Right cardiac atrium (tissue), 5 donors: ENCODE data around the gene VPS4A. TPM values are rescaled to one million over a fixed set of nuclear protein-coding genes. Genes with fewer than 3 reads are reported as not detected.
A peak's percentile ranks its signal among the peaks of the same experiment; 100 is the strongest.

ENCODE experiments used
- ATAC-seq, 2 donors: fragments of 200-7000 bp; cut with Tn5 transposase; one replicate each; pipeline versions ENCODE4 v1.8.0 to v1.9.1; 2020; ENCODE audit warnings: moderate library complexity in 2 of 2, mild to moderate bottlenecking in 1 of 2
- DNase-seq, 3 donors: peaks; one replicate each; pipeline ENCODE4 v3.0.0-alpha.2; 2020
- H3K27ac ChIP-seq: one replicate; pipeline ENCODE4 v1.5.1; 2013; ENCODE audit warnings: mild to moderate bottlenecking, low read length, control low read depth, moderate library complexity
- H3K27me3 ChIP-seq: one replicate; pipeline ENCODE4 v1.6.1; 2013; ENCODE audit not compliant: control insufficient read depth, insufficient read depth
- H3K4me1 ChIP-seq: one replicate; pipeline ENCODE4 v1.6.1; 2013; ENCODE audit warnings: low read length; ENCODE audit not compliant: control insufficient read depth, insufficient read depth
- H3K4me3 ChIP-seq: one replicate; pipeline ENCODE4 v1.5.1; 2013; ENCODE audit warnings: low read length, control low read depth
- H3K9me3 ChIP-seq: one replicate; pipeline ENCODE4 v1.6.1; 2013; ENCODE audit warnings: low read length; ENCODE audit not compliant: control insufficient read depth
- WGBS: extraction: QIAGEN DNeasy Blood & Tissue Kit; methylation state at CpG from one replicate; pipeline ENCODE4 v1.1.7; 2013; 5-methylcytosine and 5-hydroxymethylcytosine counted together
- intact Hi-C, 4 donors: fragments of 100-400 bp; cut with DNase I; formaldehyde crosslinking; loops; one replicate each; pipeline versions ENCODE4 v1.11.0 to v1.14.0; 2022 to 2023
- long read RNA-seq, 4 donors: library from polyadenylated mRNA; unstranded; transcript quantifications; one replicate each; pipeline ENCODE4 v2.0.0, GENCODE V29; 2020 to 2021
- polyA plus RNA-seq: library from polyadenylated mRNA; stranded (reverse); fragments of 200-250 nt; gene quantifications from one replicate; pipeline ENCODE4 v1.2.3, GENCODE V29; 2013
- total RNA-seq, 4 donors: library from RNA; stranded (reverse); fragmentation: NEBNext Ultra II Directional; extraction: Animal tissue kit (Norgen Biotek cat#: 25700); gene quantifications; one replicate each; pipeline ENCODE4 v1.2.1, GENCODE V29; 2021
- donor health status: healthy with polysubstance abuse.
- donor health status: DM: no; HTN: yes; CAD: no.
- donor health status: DM: no; HTN: no; CAD: no.
- donor health status: DM: no; HTN: yes; CAD: no; lungs with severe emphysema.
- donor health status: DM: yes; HTN: yes; CAD: no.

The VPS4A gene
- total RNA-seq: 10 to 100 TPM; 25.7 to 30.4 (median 27.9) TPM
- polyA plus RNA-seq: 29.8 TPM
- long read RNA-seq, donor 1, full-length matches to known transcripts: 226 of 271 reads
- long read RNA-seq, donor 1, partial matches to known transcripts: 3 of 271 reads
- long read RNA-seq, donor 1, other reads (novel, unspliced or antisense): 42 of 271 reads
- long read RNA-seq, donor 2, full-length matches to known transcripts: 82 of 101 reads
- long read RNA-seq, donor 2, partial matches to known transcripts: 7 of 101 reads
- long read RNA-seq, donor 2, other reads (novel, unspliced or antisense): 12 of 101 reads
- long read RNA-seq, donor 3, full-length matches to known transcripts: 572 of 693 reads
- long read RNA-seq, donor 3, partial matches to known transcripts: 43 of 693 reads
- long read RNA-seq, donor 3, other reads (novel, unspliced or antisense): 78 of 693 reads
- long read RNA-seq, donor 4, full-length matches to known transcripts: 114 of 147 reads
- long read RNA-seq, donor 4, partial matches to known transcripts: 11 of 147 reads
- long read RNA-seq, donor 4, other reads (novel, unspliced or antisense): 22 of 147 reads

GRCh38 chr16:69310653-69311532, at the start of gene VPS4A:
TSS of gene VPS4A (plus strand) at chr16:69311350. CDS start at chr16:69311512, 162 bp downstream.
- peak within 1 kb of the TSS; percentile 70 for H3K4me3 ChIP-seq
- ATAC-seq (peak; percentile 96 to 97), DNase-seq (peak; percentile 95 to 99 (median 98))
- no peaks in the 10 kb centered on the region for H3K9me3 ChIP-seq
- H3K4me1 ChIP-seq: no peaks in the 10 kb centered on the region
- 9% methylated on average over 70 of the region's 70 CpGs for WGBS
- intact Hi-C loops: no loop called here
- no peaks in the 10 kb centered on the region for H3K27me3 ChIP-seq
- peak within 1 kb of the TSS; percentile 80 for H3K27ac ChIP-seq

GRCh38 chr16:69266334-69267063, 44.7 kb upstream of the VPS4A start:
- Histone ChIP-seq H3K9me3 (no peaks in the 10 kb centered on the region), H3K27ac (no peak overlapping the region), H3K4me3 (no peak overlapping the region), H3K27me3 (no peaks in the 10 kb centered on the region), H3K4me1 (no peaks in the 10 kb centered on the region)
- ATAC-seq (no peak), DNase-seq (no peak)
- WGBS: 55% methylated on average over 4 of the region's 4 CpGs
- intact Hi-C loops: no loop called here

DNA sequence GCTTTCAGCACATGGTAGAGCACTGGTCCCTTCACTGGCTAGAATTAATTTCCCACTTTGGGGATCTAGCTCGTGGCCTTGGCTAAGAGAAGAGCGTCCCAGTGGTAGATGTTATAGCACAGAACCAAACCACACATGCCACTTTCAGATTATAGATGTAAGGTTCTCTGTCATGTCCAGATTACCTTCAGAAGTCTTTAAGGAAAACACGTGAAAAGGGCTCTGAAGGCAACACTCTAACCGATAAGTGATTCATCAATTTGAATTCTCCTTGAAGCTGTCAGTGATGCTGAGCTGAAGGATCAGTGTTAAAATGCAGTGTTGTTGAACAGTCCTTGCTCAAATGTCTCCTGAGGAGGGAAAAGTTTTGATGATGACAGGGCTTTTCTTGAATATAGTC, 43.5 kb upstream of the VPS4A start:
- Histone ChIP-seq H3K9me3 (no peaks in the 10 kb centered on the region), H3K4me3 (no peak overlapping the region), H3K4me1 (no peaks in the 10 kb centered on the region), H3K27me3 (no peaks in the 10 kb centered on the region), H3K27ac (no peak overlapping the region)
- whole genome bisulfite sequencing: 81% methylated on average over 4 of the region's 4 CpGs
- DNase-seq: no peak
- no peak for ATAC-seq
- intact Hi-C loops: no loop called here

DNA sequence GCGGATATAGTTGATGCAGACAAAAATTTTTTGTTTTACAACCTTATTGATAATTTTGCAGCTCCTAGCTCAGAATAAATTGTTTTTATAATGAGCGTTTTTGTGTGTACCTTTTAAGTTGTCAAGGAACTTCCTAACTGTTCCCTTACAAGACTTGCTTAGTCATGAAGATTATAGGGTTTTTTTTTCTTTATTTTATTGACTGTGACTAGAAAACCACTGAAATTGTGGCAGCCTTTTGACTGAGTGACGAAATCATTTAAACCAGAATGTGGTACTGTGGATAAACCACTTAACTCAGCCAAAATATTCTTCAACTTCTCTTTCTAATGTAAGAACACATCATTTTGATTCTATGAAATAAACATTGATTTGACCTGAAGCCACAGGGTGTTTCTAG, 40.8 kb upstream of the VPS4A start:
- Histone ChIP-seq H3K4me1 (no peaks in the 10 kb centered on the region), H3K9me3 (no peaks in the 10 kb centered on the region), H3K27ac (no peak overlapping the region), H3K27me3 (no peaks in the 10 kb centered on the region), H3K4me3 (no peak overlapping the region)
- intact Hi-C loops: no loop called here
- WGBS: 87% methylated on average over 3 of the region's 3 CpGs
- DNase-seq: no peak
- ATAC-seq: no peak

DNA sequence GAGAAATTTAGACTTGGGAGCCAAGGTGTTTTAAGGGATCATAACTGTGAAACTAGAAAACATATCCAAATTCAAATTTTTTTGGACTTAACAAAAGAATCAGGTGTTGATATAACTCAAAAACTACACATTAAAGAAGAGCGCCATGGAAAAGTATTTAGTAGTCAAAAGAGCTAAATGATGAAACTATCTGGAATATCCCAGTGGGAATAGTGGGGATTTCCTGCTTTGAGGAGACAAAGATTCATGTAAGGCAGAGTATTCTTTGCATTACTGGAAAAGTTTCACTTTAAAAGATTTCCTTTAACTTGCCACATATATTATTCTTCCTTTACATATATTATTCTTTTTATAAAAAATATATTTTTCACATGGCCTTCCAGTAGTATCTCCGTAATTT, 40.3 kb upstream of the VPS4A start:
- Histone ChIP-seq H3K4me3 (no peak overlapping the region), H3K27ac (no peak overlapping the region), H3K27me3 (no peaks in the 10 kb centered on the region), H3K9me3 (no peaks in the 10 kb centered on the region), H3K4me1 (no peaks in the 10 kb centered on the region)
- WGBS: 74% methylated on average over 2 of the region's 2 CpGs
- ATAC-seq: no peak
- no peak for DNase-seq
- intact Hi-C loops: no loop called here

DNA sequence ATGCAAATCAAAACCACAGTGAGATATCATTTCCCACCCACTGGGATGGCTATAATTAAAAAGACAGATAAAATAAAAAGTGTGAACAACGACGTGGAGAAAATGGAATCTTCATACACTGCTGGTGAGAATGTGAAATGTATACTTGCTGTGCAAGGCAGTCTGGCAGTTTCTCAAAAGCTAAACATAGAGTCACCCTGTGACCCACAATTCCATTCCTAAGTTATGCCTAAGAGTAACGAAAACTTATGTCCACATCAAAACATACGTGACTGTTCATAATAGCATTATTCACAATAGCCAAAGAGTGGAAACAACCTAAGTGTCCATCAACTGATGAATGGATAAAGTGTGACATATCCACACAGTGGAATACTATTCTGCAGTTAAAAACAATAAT, 38.1 kb upstream of the VPS4A start:
- Histone ChIP-seq H3K4me1 (no peaks in the 10 kb centered on the region), H3K4me3 (no peak overlapping the region), H3K27me3 (no peaks in the 10 kb centered on the region), H3K27ac (no peak overlapping the region), H3K9me3 (no peaks in the 10 kb centered on the region)
- 57% methylated on average over 4 of the region's 4 CpGs for WGBS
- intact Hi-C loops: no loop called here
- DNase-seq (no peak), ATAC-seq (no peak)

DNA sequence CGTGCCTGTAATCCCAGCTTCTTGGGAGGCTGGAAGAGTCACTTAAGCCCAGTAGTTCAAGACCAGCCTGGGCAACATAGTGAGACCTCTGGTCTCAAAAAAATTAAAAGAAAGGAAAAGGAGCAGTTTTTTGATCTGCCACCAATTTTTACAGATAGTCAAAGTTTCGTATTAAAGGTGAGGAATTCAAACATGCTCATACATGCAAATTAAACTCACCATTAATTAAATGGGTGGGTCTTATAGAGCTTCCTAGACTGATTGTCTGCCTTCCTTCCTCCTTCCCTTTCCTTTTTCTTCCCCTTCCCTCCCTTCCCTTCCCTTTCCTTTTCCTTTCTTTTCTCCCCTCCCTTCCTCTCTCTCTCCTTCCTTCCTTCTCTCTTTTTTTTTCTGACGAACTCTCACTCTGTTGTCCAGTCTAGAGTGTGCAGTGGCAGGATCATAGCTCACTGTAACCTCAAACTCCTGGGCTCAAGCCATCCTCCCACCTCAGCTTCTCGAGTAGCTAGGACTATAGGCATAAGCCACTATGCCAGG, 36.4 kb upstream of the VPS4A start:
- ATAC-seq (no peak), DNase-seq (no peak)
- intact Hi-C loops: no loop called here
- no peak overlapping the region for H3K4me3 ChIP-seq
- 74% methylated on average over 4 of the region's 4 CpGs for WGBS
- no peak overlapping the region for H3K27ac ChIP-seq
- no peaks in the 10 kb centered on the region for H3K27me3 ChIP-seq
- H3K9me3 ChIP-seq: no peaks in the 10 kb centered on the region
- H3K4me1 ChIP-seq: no peaks in the 10 kb centered on the region

GRCh38 chr16:69276148-69277115, 34.7 kb upstream of the VPS4A start:
- WGBS: 46% methylated on average over 7 of the region's 7 CpGs
- H3K27ac ChIP-seq: no peak overlapping the region
- DNase-seq (peak; percentile 69 to 84 (median 77)), ATAC-seq (peak; percentile 95 to 99)
- H3K4me1 ChIP-seq: no peaks in the 10 kb centered on the region
- intact Hi-C loops: no loop called here
- no peaks in the 10 kb centered on the region for H3K9me3 ChIP-seq
- no peak overlapping the region for H3K4me3 ChIP-seq
- no peaks in the 10 kb centered on the region for H3K27me3 ChIP-seq

DNA sequence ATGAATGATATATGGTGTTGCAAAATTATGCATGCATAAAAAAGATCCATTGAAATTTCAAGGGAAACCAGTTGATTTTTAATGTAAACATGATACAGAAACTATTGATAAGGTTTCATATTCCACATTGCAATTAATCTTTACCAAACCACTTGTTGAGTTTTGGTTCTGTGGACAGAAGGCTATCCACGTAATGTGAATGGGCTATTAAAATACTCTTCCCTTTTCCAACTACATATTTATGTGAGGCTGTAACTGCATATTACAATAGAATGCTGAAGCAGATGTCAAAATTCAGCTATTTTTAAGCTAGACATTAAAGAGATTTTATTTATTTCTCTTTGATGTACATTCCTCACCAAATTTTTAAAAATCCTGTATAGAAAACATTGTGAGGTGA, 33.7 kb upstream of the VPS4A start:
- intact Hi-C loops: no loop called here
- H3K27ac ChIP-seq: no peak overlapping the region

More for the DNA sequence above, 33.7 kb upstream of the VPS4A start:
- DNase-seq (no peak), ATAC-seq (no peak)
- 57% methylated on average over 1 of the region's 1 CpG for WGBS
- no peak overlapping the region for H3K4me3 ChIP-seq
- no peaks in the 10 kb centered on the region for H3K27me3 ChIP-seq
- no peaks in the 10 kb centered on the region for H3K9me3 ChIP-seq
- H3K4me1 ChIP-seq: no peaks in the 10 kb centered on the region
